Measurements from ENCODE around the gene LRRC47.

LRRC47 gene

DNA sequence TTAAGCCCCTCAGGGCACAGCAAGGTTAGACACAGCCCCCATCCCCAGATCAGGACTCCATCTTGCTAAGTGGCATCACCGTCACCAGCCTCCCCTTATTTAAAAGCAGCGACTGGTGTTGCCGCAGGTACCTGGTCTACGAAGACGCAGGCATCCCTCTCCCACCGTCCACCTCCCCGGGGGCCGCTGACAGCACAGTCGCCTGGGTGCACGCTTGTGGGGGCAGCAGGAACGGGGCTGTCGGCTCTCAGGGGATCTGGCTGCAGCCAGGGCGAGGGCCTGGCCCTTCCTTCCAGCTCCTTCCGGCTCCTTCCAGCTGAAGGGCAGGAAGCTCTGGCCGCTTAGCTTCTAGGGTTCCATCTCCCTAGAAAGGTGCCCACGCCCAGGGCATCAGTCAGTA is 61.7 kb downstream of the LRRC47 start:
- no peak overlapping the region for H3K27ac Mint-ChIP-seq
- no peak for ATAC-seq

GRCh38 chr1:3733883-3734589 is 62.3 kb downstream of the LRRC47 start:
- Mint-ChIP-seq H3K36me3 (ENCODE audit: low read depth) (no peaks in the 10 kb centered on the region), H3K4me3 (no peak overlapping the region), H3K27ac (no peak overlapping the region), H3K9me3 (no peaks in the 10 kb centered on the region), H3K4me1 (no peaks in the 10 kb centered on the region), H3K27me3 (no peaks in the 10 kb centered on the region)
- DNase-seq (no peak), ATAC-seq (no peak)

More for the DNA sequence above, 61.7 kb downstream of the LRRC47 start:
- no peaks in the 10 kb centered on the region for H3K4me1 Mint-ChIP-seq
- H3K27me3 Mint-ChIP-seq: no peaks in the 10 kb centered on the region
- DNase-seq: no peak
- H3K36me3 Mint-ChIP-seq (ENCODE audit: low read depth): no peaks in the 10 kb centered on the region
- no peaks in the 10 kb centered on the region for H3K9me3 Mint-ChIP-seq
- no peak overlapping the region for H3K4me3 Mint-ChIP-seq

DNA sequence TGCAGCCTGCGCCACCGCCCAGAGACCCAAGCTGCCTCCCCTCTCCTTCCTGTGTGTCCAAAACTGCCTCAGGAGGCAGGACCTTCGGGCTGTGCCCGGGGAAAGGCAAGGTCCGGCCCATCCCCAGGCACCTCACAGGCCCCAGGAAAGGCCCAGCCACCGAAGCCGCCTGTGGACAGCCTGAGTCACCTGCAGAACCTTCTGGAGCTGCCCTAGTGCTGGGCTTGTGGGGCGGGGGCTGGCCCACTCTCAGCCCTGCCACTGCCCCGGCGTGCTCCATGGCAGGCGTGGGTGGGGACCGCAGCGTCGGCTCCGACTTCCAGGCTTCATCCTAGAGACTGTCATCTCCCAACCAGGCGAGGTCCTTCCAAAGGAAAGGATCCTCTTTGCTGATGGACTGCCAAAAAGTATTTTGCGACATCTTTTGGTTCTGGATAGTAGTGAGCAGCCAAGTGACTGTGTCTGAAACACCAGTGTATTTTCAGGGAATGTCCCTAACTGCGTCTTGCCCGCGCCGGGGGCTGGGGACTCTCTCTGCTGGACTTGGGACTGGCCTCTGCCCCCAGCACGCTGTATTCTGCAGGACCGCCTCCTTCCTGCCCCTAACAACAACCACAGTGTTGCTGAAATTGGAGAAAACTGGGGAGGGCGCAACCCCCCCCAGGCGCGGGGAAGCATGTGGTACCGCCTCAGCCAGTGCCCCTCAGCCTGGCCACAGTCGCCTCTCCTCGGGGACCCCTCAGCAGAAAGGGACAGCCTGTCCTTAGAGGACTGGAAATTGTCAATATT is 63.0 kb downstream of the LRRC47 start:
- ATAC-seq: no peak
- Mint-ChIP-seq H3K4me1 (no peaks in the 10 kb centered on the region), H3K9me3 (no peaks in the 10 kb centered on the region), H3K27me3 (no peaks in the 10 kb centered on the region), H3K4me3 (no peak overlapping the region), H3K27ac (no peak overlapping the region), H3K36me3 (ENCODE audit: low read depth) (no peaks in the 10 kb centered on the region)
- no peak for DNase-seq

GRCh38 chr1:3732434-3733093 is 63.7 kb downstream of the LRRC47 start:
- no peak overlapping the region for H3K4me3 Mint-ChIP-seq
- no peaks in the 10 kb centered on the region for H3K9me3 Mint-ChIP-seq
- no peaks in the 10 kb centered on the region for H3K36me3 Mint-ChIP-seq (ENCODE audit: low read depth)
- ATAC-seq (no peak), DNase-seq (no peak)
- H3K27ac Mint-ChIP-seq: no peak overlapping the region
- H3K27me3 Mint-ChIP-seq: no peaks in the 10 kb centered on the region
- no peaks in the 10 kb centered on the region for H3K4me1 Mint-ChIP-seq

DNA sequence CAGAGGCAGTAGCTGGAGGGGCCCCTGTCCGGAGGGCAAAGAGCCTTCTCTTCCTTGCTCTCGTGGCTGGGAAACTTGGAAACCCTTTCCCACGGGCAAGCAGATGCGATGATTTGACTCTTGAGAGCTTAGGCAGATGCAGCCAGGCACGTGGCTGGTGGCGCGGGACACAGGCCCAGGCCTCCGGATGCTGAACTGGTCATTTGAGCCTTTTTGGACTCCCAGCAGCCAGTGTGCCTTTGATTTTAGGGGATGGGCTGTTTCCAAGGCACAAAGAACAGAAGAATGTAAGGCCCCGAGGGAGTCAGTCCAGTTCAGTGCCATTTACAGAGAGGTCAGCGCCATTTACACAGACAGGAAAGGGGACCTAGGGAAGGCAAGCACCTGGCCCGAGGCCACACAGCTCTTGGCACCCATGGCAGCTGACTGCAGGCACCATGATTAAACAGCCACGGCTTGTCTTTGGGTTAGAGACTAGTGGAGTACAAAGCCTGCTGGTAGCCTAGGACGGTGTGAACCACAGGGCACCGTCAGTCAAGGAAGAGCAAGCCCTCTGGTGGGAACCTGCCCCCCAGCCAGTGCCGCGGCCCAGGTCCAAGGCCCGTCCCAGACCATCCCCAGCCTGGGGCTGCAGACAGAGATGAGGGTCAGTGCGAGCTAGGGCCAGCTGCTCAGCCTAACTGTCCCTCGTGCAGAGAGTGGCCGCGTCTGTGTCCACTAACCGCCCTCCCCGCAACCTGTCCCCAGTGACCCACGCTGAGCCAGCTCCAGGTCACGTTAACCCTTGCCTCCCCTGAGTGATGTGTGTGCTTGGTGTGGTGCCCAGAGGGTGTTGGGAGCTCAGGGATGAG is 64.5 kb downstream of the LRRC47 start:
- H3K4me3 Mint-ChIP-seq: no peak overlapping the region
- H3K9me3 Mint-ChIP-seq: no peaks in the 10 kb centered on the region
- H3K27ac Mint-ChIP-seq: no peak overlapping the region
- no peaks in the 10 kb centered on the region for H3K36me3 Mint-ChIP-seq (ENCODE audit: low read depth)
- no peak for DNase-seq
- H3K4me1 Mint-ChIP-seq: no peaks in the 10 kb centered on the region
- no peaks in the 10 kb centered on the region for H3K27me3 Mint-ChIP-seq
- no peak for ATAC-seq

- ATAC-seq (no peak), DNase-seq (no peak)
- Mint-ChIP-seq H3K4me1 (no peaks in the 10 kb centered on the region), H3K27ac (no peak overlapping the region), H3K27me3 (no peaks in the 10 kb centered on the region), H3K4me3 (no peak overlapping the region), H3K9me3 (no peaks in the 10 kb centered on the region), H3K36me3 (ENCODE audit: low read depth) (no peaks in the 10 kb centered on the region)
Observed at GRCh38 chr1:3730543-3731247, 65.6 kb downstream of the LRRC47 start.

DNA sequence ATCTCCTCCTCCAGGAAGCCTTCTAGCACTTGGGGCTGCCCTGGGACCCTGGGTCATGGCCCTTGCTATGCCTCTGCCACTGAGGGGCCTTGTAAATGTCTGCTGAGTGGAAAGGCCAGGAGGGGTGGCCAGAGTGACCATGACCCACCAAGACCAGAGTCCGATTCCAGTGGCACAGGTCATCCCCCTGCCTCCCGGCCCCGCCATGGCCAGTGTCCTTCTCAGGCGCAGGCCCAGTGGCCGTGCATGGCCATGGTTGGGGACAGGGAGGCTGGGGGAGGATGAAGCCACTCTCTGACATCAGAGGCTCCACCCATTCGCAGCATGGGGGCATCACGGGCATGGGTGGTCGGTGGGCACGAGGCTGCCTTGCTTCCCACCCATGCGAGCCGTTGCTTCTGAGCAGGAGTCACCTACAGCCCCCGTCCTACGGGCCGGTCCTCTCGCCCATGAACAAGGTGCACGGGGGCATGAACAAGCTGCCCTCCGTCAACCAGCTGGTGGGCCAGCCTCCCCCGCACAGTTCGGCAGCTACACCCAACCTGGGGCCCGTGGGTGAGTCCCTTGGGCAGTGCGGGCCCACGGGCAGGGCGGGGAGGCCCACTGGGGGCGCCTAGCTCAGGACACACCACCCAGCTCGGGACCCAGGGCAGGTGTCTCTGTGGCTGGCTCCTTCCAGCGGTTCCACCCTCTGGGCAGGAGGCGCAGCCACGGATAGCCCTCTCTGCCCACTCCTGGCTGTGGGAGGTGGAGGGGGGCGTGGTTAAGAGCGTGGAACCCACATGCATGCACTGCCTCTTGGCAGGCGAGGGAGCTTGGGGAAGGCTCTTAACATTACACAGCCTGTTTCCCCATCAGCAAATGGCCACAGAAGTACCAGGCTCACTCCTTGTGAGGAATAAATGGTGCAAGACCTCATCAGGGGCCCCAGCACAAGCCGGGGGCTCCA is 66.4 kb downstream of the LRRC47 start:
- Mint-ChIP-seq H3K9me3 (no peaks in the 10 kb centered on the region), H3K27ac (no peak overlapping the region)
- no peak for ATAC-seq

More for the DNA sequence above, 66.4 kb downstream of the LRRC47 start:
- no peaks in the 10 kb centered on the region for H3K4me1 Mint-ChIP-seq
- H3K36me3 Mint-ChIP-seq (ENCODE audit: low read depth): no peaks in the 10 kb centered on the region
- H3K4me3 Mint-ChIP-seq: no peak overlapping the region
- no peak for DNase-seq
- H3K27me3 Mint-ChIP-seq: no peaks in the 10 kb centered on the region

Data from activated naive CD8-positive, alpha-beta T cell treated with anti-CD3 and anti-CD28 coated beads, Interleukin-2, amount 50 U/mL, for 24 hours (primary cell).